ENCODE results near the gene PCDHB5. TPM values are rescaled to one million over a fixed set of nuclear protein-coding genes. Genes with fewer than 3 reads are reported as not detected.
"Not testable (repeated sequence)": the region's sequence is repeated elsewhere in the genome, so short reads cannot be mapped to it uniquely, and the experiment has no call there.

PCDHB5 gene
- polyA plus RNA-seq, 6 donors from 2014 or later = 0.08 to 0.43 TPM; not detected in 4

DNA sequence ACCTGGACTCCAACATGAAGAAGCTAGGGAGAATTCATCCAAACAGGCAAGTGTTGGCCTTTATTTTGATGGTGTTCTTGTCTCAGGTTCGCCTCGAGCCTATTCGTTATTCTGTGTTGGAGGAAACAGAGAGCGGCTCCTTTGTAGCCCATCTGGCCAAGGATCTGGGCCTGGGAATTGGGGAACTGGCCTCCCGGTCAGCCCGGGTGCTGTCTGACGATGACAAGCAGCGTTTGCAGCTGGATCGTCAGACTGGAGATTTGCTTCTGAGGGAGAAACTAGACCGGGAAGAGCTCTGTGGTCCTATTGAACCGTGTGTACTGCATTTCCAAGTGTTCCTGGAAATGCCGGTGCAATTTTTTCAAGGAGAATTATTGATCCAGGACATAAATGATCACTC is 13.0 kb upstream of the PCDHB5 start:
- Mint-ChIP-seq H3K9me3 (peaks cover 4 to 27% (median 12%) of the 10 kb centered on the region in 7 donors), H3K27me3 (peaks cover 7 to 23% (median 20%) of the 10 kb centered on the region in 3 donors), H3K27ac (no peak overlapping the region), H3K36me3 (peaks cover 0 to 6% of the 10 kb centered on the region in 2 donors), H3K4me3 (no peak overlapping the region), H3K4me1 (no peaks in the 10 kb centered on the region)
- ATAC-seq (ENCODE audit: low read depth in 2 of 2) (no peak), DNase-seq (no peak)

DNA sequence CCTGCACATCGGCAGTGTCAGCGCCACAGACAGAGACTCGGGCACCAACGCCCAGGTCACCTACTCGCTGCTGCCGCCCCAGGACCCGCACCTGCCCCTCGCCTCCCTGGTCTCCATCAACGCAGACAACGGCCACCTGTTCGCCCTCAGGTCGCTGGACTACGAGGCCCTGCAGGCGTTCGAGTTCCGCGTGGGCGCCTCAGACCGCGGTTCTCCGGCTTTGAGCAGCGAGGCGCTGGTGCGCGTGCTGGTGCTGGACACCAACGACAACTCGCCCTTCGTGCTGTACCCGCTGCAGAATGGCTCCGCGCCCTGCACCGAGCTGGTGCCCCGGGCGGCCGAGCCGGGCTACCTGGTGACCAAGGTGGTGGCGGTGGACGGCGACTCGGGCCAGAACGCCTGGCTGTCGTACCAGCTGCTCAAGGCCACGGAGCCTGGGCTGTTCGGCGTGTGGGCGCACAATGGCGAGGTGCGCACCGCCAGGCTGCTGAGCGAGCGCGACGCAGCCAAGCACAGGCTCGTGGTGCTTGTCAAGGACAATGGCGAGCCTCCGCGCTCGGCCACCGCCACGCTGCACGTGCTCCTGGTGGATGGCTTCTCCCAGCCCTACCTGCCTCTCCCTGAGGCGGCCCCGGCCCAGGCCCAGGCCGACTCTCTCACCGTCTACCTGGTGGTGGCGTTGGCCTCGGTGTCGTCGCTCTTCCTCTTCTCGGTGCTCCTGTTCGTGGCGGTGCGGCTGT is 11.4 kb upstream of the PCDHB5 start:
- H3K36me3 Mint-ChIP-seq; ATAC-seq (ENCODE audit: low read depth in 2 of 2); H3K4me3 Mint-ChIP-seq; DNase-seq; H3K4me1 Mint-ChIP-seq: not testable (repeated sequence)
- Mint-ChIP-seq H3K27me3 (peaks cover 10 to 25% (median 23%) of the 10 kb centered on the region in 3 donors), H3K9me3 (peaks cover 4 to 27% (median 11%) of the 10 kb centered on the region in 7 donors), H3K27ac (peak overlapping the region in 1 of 6 donors; percentile 52)

DNA sequence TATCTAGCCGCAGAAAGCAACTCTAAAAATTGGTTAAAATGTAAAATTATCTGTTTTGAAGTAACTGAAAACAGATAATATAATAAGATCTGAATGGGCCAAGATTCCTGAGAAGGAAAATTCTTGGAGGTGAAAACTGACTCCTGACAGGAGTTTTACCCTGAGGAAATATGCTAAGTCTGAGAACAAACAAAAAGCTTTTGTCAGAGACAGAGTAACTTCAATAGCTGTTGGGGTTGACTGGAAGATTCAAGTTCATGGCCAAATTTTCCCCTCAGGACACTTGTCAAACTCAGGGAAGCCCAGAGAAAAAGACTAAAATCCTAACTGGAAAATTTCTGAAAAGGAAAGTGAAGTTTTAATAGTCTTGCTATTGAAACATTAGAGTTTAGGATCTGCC is 7.7 kb upstream of the PCDHB5 start:
- DNase-seq (no peak), ATAC-seq (ENCODE audit: low read depth in 2 of 2) (no peak)
- Mint-ChIP-seq H3K27ac (no peak overlapping the region), H3K9me3 (peaks cover 4 to 19% (median 13%) of the 10 kb centered on the region in 7 donors), H3K36me3 (peaks cover 0 to 6% of the 10 kb centered on the region in 2 donors), H3K4me3 (no peak overlapping the region), H3K4me1 (no peaks in the 10 kb centered on the region), H3K27me3 (peaks cover 13 to 19% (median 14%) of the 10 kb centered on the region in 3 donors)

DNA sequence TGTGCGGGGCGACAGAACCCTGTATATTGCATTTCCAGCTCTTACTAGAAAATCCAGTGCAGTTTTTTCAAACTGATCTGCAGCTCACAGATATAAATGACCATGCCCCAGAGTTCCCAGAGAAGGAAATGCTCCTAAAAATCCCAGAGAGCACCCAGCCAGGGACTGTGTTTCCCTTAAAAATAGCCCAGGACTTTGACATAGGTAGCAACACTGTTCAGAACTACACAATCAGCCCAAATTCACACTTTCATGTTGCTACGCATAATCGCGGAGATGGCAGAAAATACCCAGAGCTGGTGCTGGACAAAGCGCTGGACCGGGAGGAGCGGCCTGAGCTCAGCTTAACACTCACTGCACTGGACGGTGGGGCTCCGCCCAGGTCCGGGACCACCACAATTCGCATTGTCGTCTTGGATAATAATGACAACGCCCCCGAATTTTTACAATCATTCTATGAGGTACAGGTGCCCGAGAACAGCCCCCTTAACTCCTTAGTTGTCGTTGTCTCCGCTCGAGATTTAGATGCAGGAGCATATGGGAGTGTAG is 786 bp downstream of the PCDHB5 start:
- ATAC-seq (ENCODE audit: low read depth in 2 of 2) (no peak), DNase-seq (no peak)
- Mint-ChIP-seq H3K36me3 (peaks cover 15 to 16% of the 10 kb centered on the region in 2 donors), H3K27me3 (peaks cover 11 to 27% (median 21%) of the 10 kb centered on the region in 3 donors), H3K4me1 (peaks cover 6 to 7% (median 7%) of the 10 kb centered on the region in 3 donors), H3K4me3 (peak overlapping the region in 1 of 8 donors; percentile 14), H3K9me3 (peaks cover 12 to 68% (median 37%) of the 10 kb centered on the region in 7 donors), H3K27ac (no peak overlapping the region)

DNA sequence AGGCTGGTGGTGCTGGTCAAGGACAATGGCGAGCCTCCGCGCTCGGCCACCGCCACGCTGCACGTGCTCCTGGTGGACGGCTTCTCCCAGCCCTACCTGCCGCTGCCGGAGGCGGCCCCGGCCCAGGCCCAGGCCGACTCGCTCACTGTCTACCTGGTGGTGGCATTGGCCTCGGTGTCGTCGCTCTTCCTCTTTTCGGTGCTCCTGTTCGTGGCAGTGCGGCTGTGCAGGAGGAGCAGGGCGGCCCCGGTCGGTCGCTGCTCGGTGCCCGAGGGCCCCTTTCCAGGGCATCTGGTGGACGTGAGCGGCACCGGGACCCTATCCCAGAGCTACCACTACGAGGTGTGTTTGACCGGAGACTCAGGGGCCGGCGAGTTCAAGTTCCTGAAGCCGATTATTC is 2.3 kb downstream of the PCDHB5 start:
- H3K9me3 Mint-ChIP-seq = peaks cover 12 to 63% (median 35%) of the 10 kb centered on the region in 7 donors
- peaks cover 17 to 32% (median 22%) of the 10 kb centered on the region in 3 donors for H3K27me3 Mint-ChIP-seq

DNA sequence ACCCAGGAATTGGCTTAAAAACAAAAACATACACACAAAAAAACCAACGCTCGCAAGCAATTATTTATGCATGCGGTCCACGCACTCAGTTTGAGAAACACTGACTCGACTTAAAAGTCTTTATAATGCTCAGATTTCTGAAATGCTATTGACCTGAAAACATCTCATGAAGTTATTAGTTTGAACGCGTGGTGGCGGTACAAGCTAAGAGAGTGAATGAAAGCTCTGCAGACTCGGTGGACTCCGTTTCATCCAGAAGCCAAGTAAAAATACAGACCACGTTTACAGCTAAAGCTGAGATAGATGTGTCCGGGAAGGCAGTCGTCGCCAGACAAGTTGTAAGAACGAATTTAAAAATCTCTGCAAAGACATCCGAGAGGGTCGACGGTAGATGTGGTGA is 14.8 kb downstream of the PCDHB5 start, which contains the start of gene PCDHB6:
Gene PCDHB6 (plus strand): TSS at position 246 of the 400 bp plus-strand sequence. CDS start 201 bp downstream, outside the sequence.
- Mint-ChIP-seq H3K4me3 (peak within 1 kb of the TSS in 3 of 8 donors; percentile 47 to 56 (median 56)), H3K27me3 (peaks cover 24 to 44% (median 31%) of the 10 kb centered on the region in 3 donors), H3K4me1 (peaks cover 0 to 5% (median 5%) of the 10 kb centered on the region in 3 donors), H3K9me3 (peaks cover 4 to 40% (median 23%) of the 10 kb centered on the region in 7 donors), H3K36me3 (peaks cover 3 to 7% of the 10 kb centered on the region in 2 donors), H3K27ac (no peak within 1 kb of the TSS)
- DNase-seq (no peak), ATAC-seq (ENCODE audit: low read depth in 2 of 2) (no peak)

More for the DNA sequence above, 2.3 kb downstream of the PCDHB5 start:
- ATAC-seq (ENCODE audit: low read depth in 2 of 2); H3K4me3 Mint-ChIP-seq; H3K27ac Mint-ChIP-seq; H3K4me1 Mint-ChIP-seq; DNase-seq: not testable (repeated sequence)
- H3K36me3 Mint-ChIP-seq = peaks cover 15 to 16% of the 10 kb centered on the region in 2 donors

DNA sequence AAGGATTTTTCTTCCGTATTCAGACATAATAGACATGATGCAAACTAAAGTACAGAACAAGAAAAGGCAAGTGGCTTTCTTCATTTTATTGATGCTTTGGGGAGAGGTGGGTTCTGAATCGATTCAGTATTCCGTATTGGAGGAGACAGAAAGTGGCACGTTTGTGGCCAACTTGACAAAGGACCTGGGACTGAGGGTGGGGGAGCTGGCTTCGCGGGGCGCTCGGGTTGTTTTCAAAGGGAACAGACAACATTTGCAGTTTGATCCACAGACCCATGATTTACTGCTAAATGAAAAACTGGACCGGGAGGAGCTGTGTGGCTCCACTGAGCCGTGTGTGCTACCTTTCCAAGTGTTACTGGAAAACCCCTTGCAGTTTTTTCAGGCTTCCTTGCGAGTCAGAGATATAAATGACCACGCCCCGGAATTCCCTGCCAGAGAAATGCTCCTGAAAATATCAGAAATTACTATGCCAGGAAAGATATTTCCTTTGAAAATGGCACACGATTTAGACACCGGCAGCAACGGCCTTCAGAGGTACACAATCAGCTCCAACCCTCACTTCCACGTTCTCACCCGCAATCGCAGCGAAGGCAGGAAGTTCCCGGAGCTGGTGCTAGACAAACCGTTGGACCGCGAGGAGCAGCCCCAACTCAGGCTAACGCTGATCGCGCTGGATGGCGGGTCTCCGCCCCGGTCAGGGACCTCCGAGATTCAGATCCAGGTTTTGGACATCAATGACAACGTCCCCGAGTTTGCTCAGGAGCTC is 15.4 kb downstream of the PCDHB5 start:
- Mint-ChIP-seq H3K4me3 (peak overlapping the region in 2 of 8 donors; percentile 47 to 56), H3K4me1 (peaks cover 0 to 5% (median 5%) of the 10 kb centered on the region in 3 donors), H3K9me3 (peaks cover 4 to 43% (median 23%) of the 10 kb centered on the region in 7 donors), H3K27ac (no peak overlapping the region), H3K27me3 (peaks cover 28 to 47% (median 35%) of the 10 kb centered on the region in 3 donors), H3K36me3 (peaks cover 3 to 7% of the 10 kb centered on the region in 2 donors)
- no peak for ATAC-seq (ENCODE audit: low read depth in 2 of 2)
- no peak for DNase-seq

DNA sequence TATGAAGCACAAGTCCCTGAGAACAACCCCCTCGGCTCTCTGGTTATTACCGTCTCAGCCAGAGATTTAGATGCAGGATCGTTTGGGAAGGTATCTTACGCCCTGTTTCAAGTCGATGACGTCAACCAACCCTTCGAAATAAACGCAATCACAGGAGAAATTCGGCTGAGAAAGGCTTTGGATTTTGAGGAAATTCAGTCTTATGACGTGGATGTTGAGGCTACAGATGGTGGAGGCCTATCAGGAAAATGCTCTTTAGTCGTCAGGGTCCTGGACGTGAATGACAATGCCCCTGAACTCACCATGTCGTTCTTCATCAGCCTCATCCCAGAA is 16.0 kb downstream of the PCDHB5 start:
- Mint-ChIP-seq H3K4me3 (peak overlapping the region in 1 of 8 donors; percentile 25), H3K9me3 (peaks cover 4 to 48% (median 26%) of the 10 kb centered on the region in 7 donors), H3K27me3 (peaks cover 33 to 53% (median 38%) of the 10 kb centered on the region in 3 donors)

DNA sequence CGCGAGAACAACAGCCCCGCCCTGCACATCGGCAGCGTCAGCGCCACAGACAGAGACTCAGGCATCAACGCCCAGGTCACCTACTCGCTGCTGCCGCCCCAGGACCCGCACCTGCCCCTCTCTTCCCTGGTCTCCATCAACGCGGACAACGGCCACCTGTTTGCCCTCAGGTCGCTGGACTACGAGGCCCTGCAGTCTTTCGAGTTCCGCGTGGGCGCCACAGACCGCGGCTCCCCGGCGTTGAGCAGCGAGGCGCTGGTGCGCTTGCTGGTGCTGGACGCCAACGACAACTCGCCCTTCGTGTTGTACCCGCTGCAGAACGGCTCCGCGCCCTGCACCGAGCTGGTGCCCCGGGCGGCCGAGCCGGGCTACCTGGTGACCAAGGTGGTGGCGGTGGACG is 16.6 kb downstream of the PCDHB5 start:
- Mint-ChIP-seq H3K9me3 (peaks cover 4 to 55% (median 31%) of the 10 kb centered on the region in 7 donors), H3K36me3 (peaks cover 11 to 13% of the 10 kb centered on the region in 2 donors), H3K27me3 (peaks cover 36 to 60% (median 38%) of the 10 kb centered on the region in 3 donors)
- not testable (repeated sequence) for H3K4me1 Mint-ChIP-seq; DNase-seq; H3K4me3 Mint-ChIP-seq; H3K27ac Mint-ChIP-seq; ATAC-seq (ENCODE audit: low read depth in 2 of 2)

More for the DNA sequence above, 16.0 kb downstream of the PCDHB5 start:
- DNase-seq = no peak
- no peak for ATAC-seq (ENCODE audit: low read depth in 2 of 2)
- H3K27ac Mint-ChIP-seq = no peak overlapping the region
- H3K4me1 Mint-ChIP-seq = peaks cover 0 to 5% (median 5%) of the 10 kb centered on the region in 3 donors
- peaks cover 6 to 7% of the 10 kb centered on the region in 2 donors for H3K36me3 Mint-ChIP-seq

DNA sequence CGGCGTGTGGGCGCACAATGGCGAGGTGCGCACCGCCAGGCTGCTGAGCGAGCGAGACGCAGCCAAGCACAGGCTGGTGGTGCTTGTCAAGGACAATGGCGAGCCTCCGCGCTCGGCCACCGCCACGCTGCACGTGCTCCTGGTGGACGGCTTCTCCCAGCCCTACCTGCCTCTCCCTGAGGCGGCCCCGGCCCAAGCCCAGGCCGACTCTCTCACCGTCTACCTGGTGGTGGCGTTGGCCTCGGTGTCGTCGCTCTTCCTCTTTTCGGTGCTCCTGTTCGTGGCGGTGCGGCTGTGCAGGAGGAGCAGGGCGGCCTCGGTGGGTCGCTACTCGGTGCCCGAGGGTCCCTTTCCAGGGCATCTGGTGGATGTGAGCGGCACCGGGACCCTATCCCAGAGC is 17.1 kb downstream of the PCDHB5 start:
- H3K4me3 Mint-ChIP-seq; DNase-seq; H3K27ac Mint-ChIP-seq; H3K4me1 Mint-ChIP-seq; ATAC-seq (ENCODE audit: low read depth in 2 of 2): not testable (repeated sequence)
- Mint-ChIP-seq H3K27me3 (peaks cover 36 to 64% (median 42%) of the 10 kb centered on the region in 3 donors), H3K36me3 (peaks cover 15% of the 10 kb centered on the region in 2 donors), H3K9me3 (peaks cover 4 to 60% (median 34%) of the 10 kb centered on the region in 7 donors)

DNA sequence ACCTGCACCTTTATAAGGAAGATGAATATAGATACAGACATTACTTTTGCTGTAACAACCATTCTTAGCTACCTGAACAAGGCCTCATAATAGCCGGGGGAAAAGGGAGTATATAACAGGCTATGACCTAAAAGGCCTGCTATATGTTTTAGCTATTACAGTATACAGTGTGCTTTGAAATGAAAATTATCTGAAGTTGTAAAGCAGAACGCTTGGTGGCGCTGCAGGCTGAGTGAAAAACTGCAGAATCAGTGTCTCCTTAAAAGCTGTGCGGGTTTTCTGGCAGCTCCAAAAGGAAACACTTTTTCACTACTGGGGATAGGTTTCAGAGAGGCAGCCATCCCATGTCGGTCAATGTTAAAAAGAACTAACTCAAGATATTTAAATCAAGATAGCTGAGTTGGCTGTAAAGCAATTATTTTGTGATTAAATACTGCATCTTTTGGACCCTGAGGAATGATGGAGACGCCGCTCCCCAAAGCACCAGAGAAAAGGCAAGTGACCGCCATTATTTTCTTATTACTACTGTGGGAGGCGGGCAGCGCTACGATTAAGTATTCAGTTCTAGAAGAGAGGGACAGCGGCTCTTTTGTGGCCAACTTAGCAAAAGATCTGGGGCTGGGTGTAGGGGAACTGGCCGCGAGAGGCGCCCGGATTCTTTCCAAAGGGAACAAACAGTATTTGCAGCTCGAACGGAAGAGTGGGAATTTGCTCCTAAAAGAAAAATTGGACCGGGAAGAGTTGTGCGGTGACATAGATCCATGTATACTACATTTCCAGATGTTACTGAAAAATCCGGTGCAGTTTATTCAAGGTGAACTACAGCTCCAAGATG is 20.8 kb downstream of the PCDHB5 start:
- Mint-ChIP-seq H3K4me1 (no peaks in the 10 kb centered on the region), H3K27ac (no peak overlapping the region), H3K36me3 (peaks cover 7 to 15% of the 10 kb centered on the region in 2 donors), H3K9me3 (peaks cover 0 to 60% (median 34%) of the 10 kb centered on the region in 7 donors), H3K27me3 (peaks cover 28 to 53% (median 30%) of the 10 kb centered on the region in 3 donors), H3K4me3 (no peak overlapping the region)
- ATAC-seq (ENCODE audit: low read depth in 2 of 2) = no peak
- no peak for DNase-seq

DNA sequence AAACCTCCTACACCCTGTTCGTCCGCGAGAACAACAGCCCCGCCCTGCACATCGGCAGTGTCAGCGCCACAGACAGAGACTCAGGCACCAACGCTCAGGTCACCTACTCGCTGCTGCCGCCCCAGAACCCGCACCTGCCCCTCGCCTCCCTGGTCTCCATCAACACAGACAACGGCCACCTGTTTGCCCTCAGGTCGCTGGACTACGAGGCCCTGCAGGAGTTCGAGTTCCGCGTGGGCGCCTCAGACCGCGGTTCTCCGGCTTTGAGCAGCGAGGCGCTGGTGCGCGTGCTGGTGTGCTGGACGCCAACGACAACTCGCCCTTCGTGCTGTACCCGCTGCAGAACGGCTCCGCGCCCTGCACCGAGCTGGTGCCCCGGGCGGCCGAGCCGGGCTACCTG is 22.4 kb downstream of the PCDHB5 start:
- H3K4me3 Mint-ChIP-seq; DNase-seq; H3K4me1 Mint-ChIP-seq; ATAC-seq (ENCODE audit: low read depth in 2 of 2); H3K27ac Mint-ChIP-seq: not testable (repeated sequence)
- H3K27me3 Mint-ChIP-seq = peaks cover 28 to 48% (median 30%) of the 10 kb centered on the region in 3 donors
- peaks cover 0 to 50% (median 31%) of the 10 kb centered on the region in 7 donors for H3K9me3 Mint-ChIP-seq
- peaks cover 7 to 15% of the 10 kb centered on the region in 2 donors for H3K36me3 Mint-ChIP-seq

Measured in naive B cell (primary cell).